Epithelial cell of proximal tubule (primary cell): ENCODE data around the gene EVA1A. TPM values are rescaled to one million over a fixed set of nuclear protein-coding genes. Genes with fewer than 3 reads are reported as not detected.

ENCODE experiments used
- DNase-seq: peaks from one replicate; pipeline ENCODE4 v3.0.0-alpha.2; 2011; ENCODE audit warnings: low read depth
- H3K4me3 ChIP-seq: 2 replicates; pipeline ENCODE4 v1.5.1; 2011; ENCODE audit warnings: low read depth, mild to moderate bottlenecking, low read length
- CTCF ChIP-seq: conservative IDR thresholded peaks from 2 replicates; pipeline ENCODE4 v1.5.1; 2012; ENCODE audit warnings: low read depth, mild to moderate bottlenecking, low read length
- total RNA-seq: library from RNA; depleted of rRNA; stranded (reverse); fragments of >200 nt; gene quantifications from 2 replicates; pipeline ENCODE4 v1.2.3, GENCODE V29; 2015

Gene EVA1A
- total RNA-seq, 1 donor from 2014 or later = 67.0 TPM

- no peak for DNase-seq
- no peak for TF ChIP-seq CTCF
Measured at GRCh38 chr2:75453384-75454240, 107.1 kb downstream of the EVA1A start.

GRCh38 chr2:75450068-75450467 is 110.7 kb downstream of the EVA1A start:
- no peak for TF ChIP-seq CTCF
- H3K4me3 ChIP-seq = no peak overlapping the region
- no peak for DNase-seq

More at GRCh38 chr2:75453384-75454240, 107.1 kb downstream of the EVA1A start:
- H3K4me3 ChIP-seq = no peak overlapping the region

GRCh38 chr2:75447176-75447575 is 113.6 kb downstream of the EVA1A start:
- no peak for DNase-seq
- no peak overlapping the region for H3K4me3 ChIP-seq
- TF ChIP-seq CTCF = no peak

Other genes starting within 250 kb of the EVA1A start
- gene MRPL19, start 85.8 kb upstream of the EVA1A start, total RNA-seq = 43.9 and 66.1 TPM in 2 replicates
- gene GCFC2, start 150.0 kb upstream of the EVA1A start, total RNA-seq = 21.2 and 24.7 TPM in 2 replicates